GM18526 (cell line): ENCODE data around the gene PHACTR1.

ENCODE experiments used
- POLR2A ChIP-seq: IDR thresholded peaks from 3 replicates; pipeline ENCODE4 v1.6.1; 2011; ENCODE audit not compliant: insufficient read length; ENCODE audit errors: extremely low read depth

Gene PHACTR1

DNA sequence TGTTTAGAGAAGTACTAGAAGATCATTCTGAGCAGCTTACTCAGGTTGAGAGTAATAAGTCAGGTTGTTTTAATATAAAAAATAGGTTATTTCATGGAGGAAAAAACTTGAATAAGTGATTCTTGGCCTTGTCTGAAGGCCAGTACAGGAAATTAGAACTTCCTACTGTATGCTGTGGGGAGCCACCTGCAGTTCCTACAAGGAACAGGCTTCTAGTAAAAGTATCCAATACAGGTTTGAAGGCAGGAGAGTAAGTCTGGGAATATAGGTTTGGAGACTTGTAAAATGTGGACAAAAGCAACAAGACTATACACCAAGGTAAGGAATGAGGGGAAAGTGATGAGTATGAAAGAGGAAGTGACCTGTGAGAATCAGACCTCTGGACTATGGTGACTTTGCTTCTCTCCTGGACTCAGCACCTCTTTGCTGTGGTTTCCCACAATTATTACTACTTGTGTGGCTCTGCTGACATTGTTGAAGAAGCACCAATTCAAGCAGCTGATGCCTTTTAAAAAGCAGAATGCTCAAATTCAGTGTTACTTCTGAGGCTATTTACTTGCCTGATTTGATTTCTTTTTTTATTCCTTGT, 333.2 kb downstream of the PHACTR1 start:
- TF ChIP-seq POLR2A = no peak

DNA sequence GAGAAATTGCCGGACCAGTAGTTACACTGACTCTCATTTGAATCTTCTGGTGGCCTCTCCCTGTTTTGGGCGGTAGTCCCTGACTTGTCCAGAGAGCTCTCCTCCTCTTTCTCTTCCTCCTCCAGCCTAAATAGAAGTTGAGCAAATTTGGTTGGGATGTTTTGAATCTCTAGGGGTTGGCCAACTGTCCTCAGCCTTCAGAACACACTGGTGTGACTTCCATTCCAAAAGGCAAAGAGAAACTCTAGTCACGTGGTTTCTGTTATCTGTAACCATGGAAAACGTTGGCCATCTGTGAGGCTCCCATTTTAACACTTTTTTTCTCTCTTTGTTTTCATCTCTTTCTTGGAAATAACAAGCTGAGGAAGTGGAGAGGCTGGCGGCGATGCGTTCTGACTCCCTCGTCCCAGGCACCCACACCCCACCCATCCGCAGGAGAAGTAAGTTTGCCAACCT, 336.5 kb downstream of the PHACTR1 start:
- TF ChIP-seq POLR2A = no peak

GRCh38 chr6:13058051-13058450, 341.5 kb downstream of the PHACTR1 start:
- no peak for TF ChIP-seq POLR2A

DNA sequence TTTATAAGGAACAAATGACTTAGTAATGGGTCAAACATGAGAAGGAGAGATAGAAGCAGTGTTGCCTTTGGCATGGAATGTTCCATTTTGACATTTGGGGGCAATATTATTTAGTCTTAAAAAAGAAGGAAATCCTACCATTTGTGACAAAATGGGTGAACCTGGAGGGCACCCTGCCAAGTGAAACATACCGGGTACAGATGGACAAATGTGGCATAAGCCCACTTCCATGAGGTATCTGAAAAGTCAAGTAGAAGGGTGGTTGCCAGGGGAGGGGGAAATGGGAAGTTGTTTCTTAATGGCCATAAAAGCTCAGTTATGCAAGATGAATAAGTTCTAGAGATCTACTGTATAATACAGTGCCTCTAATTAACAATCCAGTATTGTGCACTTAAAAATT, 342.5 kb downstream of the PHACTR1 start:
- no peak for TF ChIP-seq POLR2A

GRCh38 chr6:13063300-13063918, 346.8 kb downstream of the PHACTR1 start:
- no peak for TF ChIP-seq POLR2A

DNA sequence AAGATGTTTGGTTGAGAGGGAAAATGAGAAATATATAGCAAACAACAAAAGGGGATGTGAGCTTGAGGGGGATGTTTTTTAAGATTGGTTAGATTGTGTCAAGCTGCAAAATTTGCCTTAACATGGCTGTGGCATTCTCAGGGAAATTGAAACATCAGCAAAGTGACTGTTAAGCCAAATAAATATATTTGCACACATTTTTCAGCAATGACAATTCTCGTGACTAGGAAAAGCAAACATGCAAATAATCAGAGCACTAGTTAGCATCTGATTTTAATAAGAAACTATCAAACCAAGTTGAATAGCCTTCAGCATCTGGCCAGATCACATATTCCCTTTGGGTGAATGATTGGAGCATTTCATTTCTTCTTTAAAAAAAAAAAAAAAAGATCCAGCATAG, 349.0 kb downstream of the PHACTR1 start:
- no peak for TF ChIP-seq POLR2A

- no peak for TF ChIP-seq POLR2A
Measured at GRCh38 chr6:13066050-13066449, 349.5 kb downstream of the PHACTR1 start.

GRCh38 chr6:13066820-13067219, 350.3 kb downstream of the PHACTR1 start:
- TF ChIP-seq POLR2A = no peak

DNA sequence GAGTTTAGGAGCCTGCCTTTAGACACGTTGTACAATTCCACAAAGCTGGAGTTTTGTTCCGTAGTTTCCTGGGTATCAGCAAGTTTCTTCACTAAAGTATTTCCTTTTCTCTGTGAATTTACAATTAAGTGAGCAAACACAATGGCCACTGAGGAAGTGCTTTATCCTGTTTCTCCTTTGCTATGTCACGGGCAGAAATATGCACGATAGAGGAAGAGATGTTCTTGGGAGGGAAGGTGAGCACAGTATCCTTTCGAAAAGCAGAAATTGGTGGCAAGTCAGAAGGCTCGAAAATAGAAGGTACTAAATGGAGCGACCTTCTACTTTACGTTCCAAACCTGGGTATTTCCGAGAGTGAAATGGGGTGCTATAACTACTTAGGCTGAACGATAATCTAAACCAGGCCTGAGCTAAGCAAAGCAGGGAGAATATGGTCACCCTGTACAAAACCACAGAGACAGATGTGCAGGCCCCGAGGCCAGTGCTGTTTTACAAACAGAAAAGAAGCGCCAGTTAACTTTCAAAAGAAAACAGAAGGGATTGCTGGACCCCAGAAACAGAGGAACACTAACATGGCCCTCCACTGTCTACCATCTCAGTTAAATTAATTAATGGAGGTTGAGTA, 352.1 kb downstream of the PHACTR1 start:
- no peak for TF ChIP-seq POLR2A

DNA sequence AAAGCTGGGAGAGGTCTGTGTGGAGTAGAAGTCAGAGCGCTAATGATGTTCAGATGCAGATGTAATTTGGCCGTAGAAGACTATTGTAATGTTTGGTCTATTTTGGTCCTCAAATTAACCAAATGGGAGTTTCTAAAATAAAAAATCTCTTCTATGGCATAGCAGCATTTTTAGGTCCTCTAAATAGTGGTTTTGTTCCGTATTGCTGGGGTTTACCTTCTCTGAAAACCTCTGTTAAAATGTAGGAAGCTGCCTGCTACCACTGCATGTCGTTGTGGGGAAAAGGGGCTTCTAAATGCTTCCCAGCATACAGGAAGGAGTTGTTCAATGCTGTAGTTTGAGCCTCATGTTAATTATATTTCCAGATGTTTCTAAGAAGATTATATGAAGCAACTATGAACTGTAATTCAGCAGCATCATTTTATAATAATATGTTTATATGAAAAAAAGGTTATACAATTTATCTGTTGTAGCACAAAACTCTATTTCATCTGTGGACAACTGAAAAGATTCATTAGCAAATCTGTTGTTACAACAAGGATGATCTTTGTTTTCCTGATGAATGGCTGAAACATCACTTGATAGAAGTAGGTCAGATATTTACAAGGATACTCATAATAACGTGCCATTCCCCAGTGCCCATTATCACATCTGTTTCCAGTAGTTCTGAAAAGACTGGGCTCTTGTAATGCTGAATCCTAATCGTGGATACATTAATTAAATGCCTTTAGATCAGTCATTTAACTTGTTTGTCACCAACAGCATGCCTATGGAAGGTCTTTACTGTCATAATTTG, 355.2 kb downstream of the PHACTR1 start:
- TF ChIP-seq POLR2A = no peak

DNA sequence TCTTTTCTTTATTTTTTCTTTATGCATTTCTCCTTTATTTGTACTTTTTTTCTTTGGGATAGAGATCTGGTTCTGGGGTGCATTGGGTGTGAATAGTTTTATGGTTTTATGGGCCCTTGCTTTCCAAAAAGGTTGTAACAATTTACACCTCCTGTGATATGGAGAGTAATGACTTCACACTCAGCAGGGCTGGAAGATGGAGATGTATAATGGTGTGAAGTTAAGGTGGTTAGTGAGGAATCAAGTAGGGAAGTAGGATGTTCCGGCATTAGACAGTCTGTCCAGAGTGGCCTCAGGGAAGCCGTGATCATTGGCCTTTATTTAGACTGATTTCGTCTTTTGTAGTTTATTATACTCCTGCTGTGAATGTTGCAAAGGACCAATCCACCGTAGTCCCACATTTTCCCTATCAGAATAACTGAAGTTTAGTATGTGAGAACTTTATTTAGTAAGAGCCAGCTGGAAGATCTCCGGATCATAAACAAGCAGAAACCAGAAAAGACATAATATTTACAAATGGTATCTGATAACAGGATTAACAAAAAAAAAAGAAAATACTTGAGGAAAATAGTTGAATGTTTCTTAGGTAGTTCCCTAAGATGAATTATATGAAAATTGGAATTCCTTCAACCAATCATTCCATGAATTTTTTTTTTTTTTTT, 356.2 kb downstream of the PHACTR1 start:
- no peak for TF ChIP-seq POLR2A

DNA sequence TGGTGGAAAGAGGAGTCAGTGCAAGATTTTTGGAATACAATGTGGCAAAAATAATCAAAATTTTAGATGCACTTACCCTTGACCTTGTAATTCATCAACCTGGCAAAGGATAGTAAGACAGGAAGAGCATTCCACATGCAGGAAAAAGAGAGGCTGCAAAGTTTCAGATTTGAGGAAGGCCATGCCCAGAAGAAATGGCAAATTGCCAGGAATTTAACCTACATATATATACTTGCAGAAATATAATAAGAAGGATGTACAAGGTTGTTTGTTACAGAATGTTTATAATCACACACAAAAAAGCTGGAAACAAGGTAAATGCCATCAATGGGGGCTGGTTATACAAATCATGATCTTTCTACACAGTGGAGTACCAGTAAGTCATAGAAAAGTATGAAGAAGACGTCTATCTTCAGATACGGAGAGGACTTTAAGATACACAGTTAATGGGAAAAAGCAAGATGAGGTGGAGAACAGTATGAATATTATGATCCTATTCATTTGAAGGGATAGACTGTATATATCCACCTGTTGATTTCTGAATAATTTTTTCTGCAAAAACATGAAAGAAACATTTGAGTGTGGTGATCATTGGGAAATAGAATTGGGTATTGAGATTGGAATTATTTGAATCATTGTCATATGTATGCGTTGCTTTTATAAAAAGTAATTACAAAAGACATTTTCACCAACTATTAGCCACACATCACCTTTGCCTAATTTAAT, 358.0 kb downstream of the PHACTR1 start:
- no peak for TF ChIP-seq POLR2A

DNA sequence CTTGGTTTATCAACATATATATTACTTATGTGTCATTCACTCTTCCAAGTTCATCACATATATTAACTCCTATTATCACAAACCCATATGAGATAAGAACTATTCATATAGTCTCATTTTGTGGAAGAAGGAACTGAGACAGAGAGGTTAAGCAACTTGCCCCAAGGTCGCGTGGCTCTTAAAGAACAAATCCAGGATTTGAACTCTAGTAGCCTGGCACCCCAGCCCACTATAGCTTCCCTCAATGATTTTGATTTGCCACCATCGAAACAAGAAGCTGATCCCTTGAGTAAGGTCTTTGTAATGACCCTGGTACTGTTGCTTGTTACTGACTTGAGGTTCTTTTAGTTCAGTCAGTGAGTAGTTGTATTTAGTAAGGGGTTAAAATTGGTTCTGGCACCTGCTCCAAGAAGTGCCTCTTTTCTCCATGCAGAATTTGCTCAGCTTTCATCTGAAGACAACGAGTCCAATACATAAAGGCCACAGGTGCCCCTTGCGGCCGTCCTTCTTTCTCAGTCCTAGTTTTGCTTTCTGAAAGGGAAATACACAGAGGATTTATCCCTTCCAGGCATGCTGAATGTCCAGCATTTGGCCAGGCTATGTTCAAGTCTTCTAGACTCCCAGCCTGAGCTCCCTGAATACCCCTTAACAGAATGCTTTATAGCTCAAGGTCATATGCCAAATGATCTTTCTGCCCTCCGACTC, 358.7 kb downstream of the PHACTR1 start:
- TF ChIP-seq POLR2A = no peak

DNA sequence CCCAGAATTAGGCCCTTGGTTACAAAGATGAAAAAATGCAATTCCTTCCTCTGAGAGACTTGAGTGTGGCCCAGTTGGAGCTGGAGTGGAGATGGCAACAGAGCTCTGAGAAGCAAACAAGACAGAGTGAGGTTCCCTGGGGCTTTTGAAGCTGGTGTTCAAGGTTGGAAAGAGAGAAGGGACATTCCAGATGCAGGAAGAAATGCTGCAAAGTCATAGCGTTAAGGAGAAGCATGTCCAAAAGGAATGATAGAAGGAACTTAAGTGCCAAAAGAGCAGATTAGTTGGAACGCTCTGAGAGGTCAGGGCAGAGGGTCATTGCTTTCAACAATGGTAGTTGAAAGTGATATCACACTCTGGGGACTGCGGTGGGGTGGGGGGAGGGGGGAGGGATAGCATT, 360.0 kb downstream of the PHACTR1 start:
- TF ChIP-seq POLR2A = no peak

DNA sequence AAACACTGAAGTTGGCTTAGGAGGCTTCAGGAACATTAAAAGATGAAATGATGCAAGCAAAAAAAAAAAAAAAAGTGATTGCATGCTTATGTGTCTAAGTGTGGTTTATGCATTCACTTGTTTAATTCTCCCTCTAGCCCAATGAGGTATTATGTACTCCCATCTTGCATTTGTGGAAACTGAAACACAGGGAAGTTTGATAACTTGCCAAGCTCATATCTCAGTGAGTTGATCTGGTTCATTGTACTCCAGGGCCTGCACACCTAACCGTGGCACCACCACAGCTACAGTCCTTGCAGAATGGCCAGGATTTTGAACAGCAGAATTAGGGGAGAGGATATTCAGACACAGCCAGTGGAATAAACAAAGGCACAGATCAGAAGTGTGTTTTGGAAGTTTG, 360.6 kb downstream of the PHACTR1 start:
- no peak for TF ChIP-seq POLR2A
